Activated CD4-positive, alpha-beta T cell treated with anti-CD3 and anti-CD28 coated beads for 4 hours (primary cell): ENCODE measurements around the gene CREBL2.
"Not testable (repeated sequence)": the region's sequence is repeated elsewhere in the genome, so short reads cannot be mapped to it uniquely, and the experiment has no call there.

Source experiments
- DNase-seq, 2 donors: peaks; one replicate each; pipeline ENCODE4 v3.0.0-alpha.2; 2020

The CREBL2 gene, protein sequence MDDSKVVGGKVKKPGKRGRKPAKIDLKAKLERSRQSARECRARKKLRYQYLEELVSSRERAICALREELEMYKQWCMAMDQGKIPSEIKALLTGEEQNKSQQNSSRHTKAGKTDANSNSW

DNA sequence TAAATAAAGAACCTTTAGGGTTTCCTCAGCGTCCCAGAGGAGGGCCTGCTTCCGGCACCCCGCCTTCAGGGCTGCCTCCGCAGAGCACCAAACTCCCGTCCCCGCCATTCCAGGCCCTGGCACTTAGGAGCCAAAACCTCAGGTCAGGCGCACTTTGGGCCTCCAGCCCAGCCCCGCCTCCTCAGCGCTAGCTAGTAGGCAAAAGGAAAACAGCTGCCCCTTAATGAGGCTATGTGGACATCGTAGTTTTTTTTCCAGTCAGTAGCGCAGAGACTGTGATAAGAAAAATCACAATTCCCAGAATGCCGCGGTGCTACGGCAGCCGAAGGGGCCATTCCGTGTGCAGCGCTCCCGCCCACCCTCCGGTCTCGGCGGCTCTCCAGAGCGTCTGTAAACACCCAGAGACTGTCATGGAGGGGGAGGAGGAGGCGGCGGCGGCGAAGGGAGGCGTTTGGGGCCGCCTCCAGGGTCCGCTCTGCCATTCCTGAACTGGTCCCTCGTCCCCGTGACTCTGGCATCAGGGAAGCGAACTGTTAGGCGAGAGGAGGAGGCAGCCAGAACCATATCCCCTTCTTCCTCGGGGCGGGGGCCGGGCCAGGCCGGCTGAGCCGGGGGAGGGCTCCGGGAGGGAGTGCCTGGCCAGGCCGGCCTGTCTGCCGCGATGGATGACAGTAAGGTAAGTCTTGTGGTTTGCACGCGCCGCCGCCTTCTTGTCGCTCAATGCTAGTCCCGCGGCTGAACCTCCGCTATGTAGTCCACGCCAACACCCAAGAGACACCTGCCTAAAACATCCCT lies at the start of gene CREBL2:
TSS of gene CREBL2 (plus strand) at position 365 of the 795 bp plus-strand sequence. CDS start at position 662, 297 bp downstream.
- DNase-seq, result peak; percentile 82 to 83

DNA sequence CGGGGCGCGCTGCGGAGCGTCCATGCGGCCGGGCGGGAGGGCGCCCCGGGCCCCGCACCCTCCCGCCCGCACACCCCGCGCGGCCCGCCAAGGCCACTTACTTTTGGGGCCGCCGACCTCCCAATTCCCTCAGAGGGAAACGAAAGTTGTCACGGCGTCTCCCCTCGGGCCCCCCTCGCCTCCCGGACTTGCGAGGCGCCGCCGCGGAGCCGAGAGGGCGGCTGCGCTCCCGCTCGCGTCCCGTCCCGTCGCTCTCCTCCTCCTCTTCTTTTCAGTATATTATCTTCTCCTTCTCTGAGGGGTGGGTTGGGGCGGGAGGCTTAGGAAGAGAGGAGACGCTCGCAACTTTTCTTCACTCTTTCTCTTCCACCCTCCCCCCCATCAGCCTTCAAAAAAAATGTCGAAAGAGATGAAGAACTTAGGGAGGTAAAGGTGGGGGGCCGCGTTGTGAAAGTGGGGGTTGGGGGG lies 49.6 kb upstream of the CREBL2 start:
- DNase-seq, result peak; percentile 24 to 25

DNA sequence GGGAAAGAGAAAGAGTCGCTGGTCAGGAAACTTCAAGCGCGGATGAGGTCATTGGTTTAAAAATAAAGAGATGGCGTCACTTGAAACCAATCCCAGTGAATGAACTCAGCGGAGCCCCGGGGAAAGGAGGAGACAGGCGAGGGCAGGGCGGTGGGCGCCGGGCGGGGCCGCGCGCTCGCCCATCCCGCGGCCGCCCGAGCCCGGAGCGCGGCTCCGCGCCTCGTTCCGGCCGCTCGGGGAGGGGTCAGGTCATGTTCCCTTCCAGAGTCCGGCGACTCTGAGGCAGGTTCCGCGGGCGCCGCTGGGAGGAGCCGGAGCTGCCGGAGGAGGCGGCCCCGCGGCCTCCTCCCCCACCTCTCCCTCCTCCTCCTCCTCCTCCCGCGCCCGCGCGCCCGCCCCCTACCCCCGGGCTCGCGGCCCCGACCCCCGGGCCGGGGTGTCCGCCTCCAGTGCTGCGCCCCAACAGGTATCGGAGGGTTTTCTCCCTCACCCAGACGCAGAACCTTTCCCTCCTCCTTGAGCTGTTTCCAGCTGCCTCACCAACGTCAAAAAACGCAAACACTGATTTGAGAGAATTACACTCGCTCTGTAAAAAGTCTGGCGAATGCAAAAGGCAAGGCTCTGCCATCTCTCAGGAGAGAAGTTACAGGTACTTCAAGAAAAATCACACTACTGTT lies 49.0 kb upstream of the CREBL2 start, which contains the start of gene DUSP16:
TSS of gene DUSP16 (minus strand) at position 279 of the 677 bp plus-strand sequence. CDS start 41,765 bp downstream, outside the sequence.
- peak; percentile 74 to 76 for DNase-seq

DNA sequence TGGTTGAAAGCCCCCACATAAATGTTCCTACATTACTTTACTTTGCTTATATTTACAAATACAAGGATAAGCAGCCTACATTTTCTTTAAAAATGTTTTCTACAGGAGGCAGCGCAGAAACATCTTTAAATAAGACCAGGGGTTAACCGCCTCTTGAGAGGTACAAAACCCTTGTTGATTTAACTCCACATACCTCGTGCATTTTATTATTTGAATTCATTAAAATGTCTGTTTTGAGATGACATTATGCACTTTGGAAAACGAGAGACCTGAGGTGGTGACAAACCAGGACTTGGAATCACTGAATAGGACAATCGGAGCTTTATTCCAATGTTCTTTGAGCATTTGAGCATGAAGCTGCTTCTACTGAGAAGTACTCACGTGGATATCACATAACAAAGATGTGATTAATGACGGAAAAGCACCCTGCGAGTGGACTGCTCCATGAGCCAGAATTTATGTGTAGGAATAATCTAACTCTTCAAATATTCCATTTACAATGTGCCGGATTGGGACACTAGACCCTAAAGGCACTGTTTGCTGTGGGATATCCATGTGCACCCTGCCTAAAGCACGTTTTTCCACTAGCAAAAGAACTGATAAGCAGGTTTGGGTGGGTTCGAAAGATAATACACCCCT lies 48.3 kb upstream of the CREBL2 start:
- DNase-seq, result no peak

DNA sequence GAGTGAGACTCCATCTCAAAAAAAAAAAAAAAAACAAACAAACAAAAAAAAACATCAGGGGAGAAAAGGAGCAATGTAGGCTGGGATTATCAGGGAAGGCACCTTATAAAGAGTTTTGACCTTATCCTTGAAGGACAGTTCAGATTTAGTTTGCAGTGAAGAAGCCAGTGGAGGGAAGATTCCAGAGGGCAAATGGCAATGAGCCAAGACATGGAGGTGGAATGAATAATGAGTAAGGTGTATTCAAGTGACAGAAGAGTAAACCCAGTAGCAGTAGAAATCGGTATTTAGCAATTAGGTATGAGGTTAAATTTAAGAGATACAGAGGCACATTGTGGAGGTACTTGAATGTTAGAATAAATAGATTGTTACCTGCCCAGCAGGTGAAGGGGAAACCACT lies 46.8 kb upstream of the CREBL2 start:
- DNase-seq, result no peak

DNA sequence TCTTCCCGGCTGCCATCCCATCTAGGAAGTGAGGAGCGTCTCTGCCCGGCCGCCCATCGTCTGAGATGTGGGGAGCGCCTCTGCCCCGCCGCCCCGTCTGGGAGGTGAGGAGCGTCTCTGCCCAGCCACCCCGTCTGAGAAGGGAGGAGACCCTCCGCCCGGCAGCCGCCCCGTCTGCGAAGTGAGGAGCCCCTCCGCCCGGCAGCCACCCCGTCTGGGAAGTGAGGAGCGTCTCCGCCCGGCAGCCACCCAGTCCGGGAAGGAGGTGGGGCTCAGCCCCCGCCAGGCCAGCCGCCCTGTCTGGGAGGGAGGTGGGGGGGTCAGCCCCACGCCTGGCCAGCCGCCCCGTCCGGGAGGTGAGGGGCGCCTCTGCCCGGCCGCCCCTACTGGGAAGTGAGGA lies 45.7 kb upstream of the CREBL2 start:
- DNase-seq, result not testable (repeated sequence)

DNA sequence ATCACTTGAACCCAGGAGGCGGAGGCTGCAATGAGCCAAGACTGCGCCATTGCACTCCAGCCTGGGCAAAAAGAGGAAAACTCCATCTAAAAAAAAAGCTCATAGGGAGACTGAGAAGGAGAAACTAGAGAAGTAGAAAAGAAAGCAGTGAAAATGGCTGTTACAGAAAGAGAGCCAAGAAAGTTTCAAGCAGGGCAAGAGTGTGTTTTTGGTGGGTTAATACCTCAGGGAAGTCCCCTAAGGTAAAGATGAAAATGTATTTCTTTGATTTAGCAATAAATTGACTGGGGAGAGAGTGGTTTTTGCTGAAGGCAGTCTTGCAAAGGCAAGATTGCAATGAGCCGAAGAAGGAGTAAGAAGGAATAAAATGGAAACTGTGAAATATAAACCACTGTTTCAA lies 39.0 kb upstream of the CREBL2 start:
- DNase-seq, result no peak

DNA sequence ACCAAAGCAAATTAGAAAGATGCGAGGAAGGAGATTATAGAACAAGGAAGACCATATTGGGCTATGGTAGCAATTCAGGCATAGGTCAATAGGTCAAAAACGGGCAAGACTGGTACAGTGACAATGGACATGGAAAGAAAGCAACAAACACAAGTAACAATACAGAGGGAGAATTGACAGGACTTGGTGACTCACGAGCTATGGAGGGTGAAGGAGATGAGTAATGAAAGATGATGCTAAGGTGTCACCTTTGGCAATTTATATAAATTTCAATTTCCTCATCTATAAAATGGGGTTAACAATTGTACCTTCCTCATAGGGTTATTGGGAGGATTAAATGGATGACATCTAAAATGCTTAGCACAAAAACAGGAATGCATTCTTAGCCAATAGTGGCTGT lies 33.9 kb upstream of the CREBL2 start:
- DNase-seq, result no peak

DNA sequence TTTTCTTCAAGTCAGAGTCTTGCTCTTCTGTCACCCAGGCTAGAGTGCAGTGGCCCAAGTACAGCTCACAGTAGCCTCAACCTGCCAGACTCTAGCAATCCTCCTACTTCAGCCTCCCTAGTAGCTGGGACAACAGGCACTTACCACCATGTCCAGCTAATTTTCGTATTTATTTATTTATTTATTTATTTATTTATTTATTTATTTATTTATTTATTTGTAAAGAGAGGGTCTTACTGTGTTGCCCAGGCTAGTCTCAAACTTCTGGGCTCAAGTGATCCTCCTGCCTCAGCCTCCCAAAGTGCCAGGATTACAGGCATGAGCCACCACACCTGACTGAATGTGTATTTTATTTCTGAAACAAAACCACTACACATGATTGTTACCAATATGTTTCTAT lies 31.0 kb upstream of the CREBL2 start:
- not testable (repeated sequence) for DNase-seq

DNA sequence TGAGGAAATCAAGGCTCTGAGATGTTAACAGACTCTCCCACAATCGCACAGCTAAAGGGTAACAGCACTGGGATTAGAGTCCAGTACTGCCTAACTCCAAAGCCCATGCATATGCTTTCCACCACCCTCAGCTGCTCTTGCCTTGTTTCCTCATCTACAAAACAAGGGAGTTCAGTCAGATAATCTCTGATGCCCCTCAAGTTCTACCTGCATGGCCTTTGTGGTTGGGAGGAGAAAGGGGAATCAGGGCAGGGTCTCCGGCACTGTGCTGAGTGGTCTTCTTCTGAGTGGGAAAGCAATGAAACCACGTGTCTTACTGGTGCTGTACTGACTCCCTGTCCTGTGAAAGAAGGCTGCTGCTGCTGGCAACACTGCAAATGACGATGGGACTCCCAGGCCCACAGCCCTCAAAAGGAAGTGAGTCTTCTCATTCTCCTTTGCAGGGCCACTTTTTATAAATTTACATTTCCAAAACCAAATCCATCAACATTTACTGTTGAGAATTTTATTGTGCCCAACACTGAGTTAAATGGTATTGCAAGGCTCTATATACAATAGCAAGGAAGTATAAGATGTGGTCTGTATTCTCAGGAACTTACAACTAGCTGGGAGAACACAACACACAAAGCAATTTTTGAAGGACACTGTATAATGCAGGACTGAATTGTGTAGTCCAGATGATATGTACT lies 29.3 kb upstream of the CREBL2 start:
- no peak for DNase-seq

DNA sequence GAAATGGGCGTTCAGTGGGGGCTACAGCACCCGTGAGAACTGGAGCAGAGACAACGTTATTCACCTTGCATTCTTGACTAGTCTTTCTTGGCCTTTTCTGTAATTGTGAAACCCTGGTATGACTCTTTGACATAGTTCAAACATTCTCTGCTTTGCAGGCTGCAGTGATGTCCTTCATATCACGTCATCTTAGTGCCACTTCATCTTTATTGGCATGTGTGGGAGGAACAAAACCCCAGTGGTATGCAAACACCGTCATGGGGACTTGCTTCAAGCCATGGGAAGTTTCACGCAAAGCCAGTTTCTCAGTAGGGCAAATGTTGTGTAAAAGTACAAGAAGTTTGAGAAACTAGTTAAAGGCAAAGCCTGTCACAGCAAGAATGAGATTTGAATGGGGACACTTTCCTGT lies 28.8 kb upstream of the CREBL2 start:
- DNase-seq, result peak; percentile 13 to 30

DNA sequence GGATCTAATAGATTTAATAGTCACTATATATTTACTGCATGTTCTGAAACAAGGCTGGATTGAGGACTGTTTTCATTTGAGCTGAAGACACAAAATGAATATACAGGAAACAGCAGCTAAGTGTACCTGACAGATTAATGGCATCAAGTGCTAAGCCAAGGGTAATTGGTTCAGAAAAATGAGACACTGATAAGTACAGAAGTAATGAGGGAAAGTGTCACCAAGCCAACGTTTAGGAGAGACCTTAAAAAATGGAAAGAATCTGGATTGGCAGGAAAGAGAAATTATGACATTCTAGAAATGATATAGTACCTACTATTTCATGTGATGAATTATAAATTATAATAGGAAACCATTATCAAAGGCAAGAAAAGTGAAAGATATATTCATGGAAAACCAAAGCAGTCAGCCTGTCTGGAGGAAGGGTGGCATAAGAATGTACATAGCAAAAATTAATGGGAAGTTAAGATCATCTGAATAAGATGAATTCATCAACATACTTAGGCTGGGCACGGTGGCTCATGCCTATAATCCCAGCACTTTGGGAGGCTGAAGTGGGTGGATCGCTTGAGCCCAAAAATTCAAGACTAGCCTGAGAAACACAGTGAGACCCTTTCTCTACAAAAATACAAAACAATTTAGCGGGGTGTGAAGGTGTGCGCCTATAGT lies 28.0 kb upstream of the CREBL2 start:
- DNase-seq, result no peak

DNA sequence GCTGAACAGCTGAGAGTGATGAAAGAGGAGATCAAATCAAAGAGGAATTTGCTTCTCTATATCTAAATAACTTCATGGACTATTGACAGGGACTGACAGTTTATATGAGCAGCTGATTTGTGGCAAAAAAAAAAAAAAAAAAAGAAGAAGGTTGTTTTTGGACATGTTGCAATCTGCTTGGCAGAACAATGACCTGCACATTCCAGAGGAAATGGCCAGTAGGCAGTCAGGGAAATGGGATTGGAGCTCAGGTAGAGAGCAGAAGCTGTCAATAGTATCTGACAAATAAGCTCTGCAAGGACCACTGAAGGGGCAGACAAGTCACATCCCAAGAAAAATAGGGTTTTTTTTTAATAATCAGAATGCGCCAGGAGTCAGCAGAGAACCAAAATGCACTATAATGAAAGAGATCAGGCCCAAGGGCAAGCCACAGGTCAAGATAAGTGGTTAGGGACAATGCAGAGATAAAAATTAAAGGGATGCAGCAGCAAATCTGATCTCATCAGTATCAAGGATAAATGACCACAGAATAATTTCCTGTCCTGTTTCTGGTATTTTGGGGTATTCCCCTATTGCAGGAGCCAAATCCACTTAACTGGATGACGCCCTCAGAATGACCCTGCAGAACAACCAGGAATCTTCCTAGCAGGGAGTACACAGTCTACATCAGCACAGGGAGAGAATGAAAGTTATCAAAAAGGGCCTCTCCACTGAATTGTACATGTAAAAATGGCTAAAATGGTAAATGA lies 26.4 kb upstream of the CREBL2 start:
- no peak for DNase-seq

DNA sequence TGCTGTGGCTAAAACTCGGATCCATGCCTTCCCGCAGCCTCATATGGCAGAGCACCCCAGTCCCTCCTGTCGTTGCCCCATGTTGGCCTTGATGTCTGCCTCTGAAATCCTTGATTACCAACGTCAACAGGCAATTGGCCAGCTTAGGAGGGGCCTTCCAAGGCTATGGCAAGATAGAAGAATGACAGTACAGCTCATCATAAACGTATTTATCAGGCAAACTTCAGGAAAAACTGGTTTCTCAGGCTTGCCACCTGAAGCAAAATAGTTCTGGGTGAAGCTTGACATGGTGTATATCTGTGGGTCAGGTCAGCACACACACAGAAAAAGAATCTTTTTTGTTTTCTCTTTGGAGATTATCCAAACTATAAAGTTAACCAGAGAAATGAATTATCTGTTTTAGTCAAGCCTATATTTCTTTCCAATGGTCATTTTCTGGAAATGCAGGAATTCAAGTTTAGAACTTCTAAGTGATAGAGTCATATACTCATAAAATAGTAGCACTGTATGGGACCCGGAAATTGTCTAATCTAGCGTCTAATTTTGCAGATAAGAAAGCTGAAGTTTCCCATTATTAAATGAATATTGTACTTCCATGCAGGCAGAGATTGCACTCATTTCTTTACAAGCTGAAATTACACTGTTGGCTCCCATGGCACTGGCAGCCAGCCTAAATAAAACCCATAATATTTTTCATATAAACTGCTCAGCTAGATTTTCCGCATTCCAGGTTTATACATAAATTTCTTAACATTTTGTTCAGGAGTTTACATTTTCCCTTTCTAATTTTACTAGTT lies 24.6 kb upstream of the CREBL2 start:
- DNase-seq, result no peak

DNA sequence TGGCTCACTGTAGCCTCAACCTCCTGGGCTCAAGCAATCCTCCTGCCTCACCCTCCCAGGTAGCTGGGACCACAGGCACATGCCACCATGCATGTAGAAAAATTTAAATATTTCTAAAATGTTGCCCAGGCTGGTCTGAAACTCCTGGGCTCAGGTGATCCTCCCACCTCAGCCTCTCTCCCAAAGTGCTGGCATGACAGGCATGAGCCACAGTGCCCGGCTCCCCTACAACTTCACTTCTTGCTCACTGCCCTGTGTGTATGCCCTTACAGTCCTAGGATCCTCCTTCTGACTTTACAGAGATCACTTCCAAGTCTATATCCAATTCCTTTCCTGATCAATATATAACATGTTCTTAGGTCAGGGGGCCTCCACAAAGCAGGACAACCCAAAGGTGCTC lies 23.8 kb upstream of the CREBL2 start:
- DNase-seq, result no peak

DNA sequence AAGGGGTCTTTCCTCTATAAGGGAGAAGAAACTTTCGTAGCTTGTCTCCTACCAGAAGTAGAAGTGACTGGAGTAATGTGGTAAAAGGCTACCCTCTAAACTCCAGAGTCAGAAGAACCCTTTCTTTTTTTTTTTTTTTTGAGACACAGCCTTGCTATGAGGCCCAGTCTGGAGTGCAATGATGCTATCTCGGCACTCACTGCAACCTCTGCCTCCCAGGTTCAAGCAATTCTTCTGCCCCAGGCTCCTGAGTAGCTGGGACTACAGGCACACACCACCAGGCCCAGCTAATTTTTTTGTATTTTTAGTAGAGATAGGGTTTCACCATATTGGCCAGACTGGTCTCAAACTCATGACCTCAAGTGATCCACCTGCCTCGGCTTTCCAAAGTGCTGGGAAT lies 23.2 kb upstream of the CREBL2 start:
- DNase-seq, result not testable (repeated sequence)

DNA sequence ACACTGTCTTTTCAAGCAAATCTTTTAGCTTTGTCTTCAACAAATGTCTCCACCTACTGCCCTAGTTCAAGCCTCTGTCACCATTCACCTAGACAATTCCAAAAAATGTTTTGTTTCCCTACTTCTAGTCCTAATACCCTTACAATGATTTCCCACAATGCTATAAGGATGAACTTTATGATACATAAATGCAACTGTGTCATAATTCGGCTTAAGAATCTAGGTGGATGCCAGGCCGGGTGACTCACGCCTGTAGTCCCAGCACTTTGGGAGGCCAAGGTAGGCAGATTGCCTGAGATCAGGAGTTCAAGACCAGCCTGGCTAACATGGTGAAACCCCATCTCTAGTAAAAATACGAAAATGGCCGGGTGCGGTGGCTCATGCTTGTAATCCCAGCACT lies 20.7 kb upstream of the CREBL2 start:
- no peak for DNase-seq

DNA sequence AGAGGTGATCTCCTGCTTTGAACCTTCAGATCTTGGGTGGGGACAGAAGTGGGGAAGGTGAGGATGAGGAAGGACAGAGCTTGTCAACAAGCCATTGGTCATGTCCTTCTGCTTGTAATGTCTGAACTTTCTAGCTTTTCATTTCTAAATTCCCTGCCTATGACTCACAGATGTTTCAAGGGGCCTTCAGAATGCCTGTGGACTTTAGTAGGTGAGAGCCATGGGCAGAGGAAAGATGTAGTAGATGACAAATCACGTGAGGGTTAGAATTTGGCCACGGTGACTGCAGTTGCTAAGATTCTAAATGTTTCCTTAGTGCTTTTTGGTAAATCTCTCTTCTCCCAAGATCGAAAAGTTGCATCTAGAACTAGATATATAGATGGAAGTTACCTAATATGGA lies 18.7 kb upstream of the CREBL2 start:
- DNase-seq, result no peak

DNA sequence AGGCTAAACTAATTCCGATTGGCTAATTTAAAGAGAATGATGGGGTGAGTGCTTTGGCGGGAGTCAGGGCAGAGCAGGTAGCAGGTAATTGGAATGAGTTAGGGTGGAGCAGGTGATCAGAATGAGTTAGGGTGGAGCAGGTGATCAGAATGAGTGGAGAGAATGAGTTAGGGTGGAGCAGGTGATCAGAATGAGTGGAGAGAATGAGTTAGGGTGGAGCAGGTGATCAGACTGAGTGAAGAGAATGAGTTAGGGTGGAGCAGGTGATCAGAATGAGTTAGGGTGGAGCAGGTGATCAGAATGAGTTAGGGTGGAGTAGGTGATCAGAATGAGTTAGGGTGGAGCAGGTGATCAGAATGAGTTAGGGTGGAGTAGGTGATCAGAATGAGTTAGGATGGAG lies 15.7 kb upstream of the CREBL2 start:
- not testable (repeated sequence) for DNase-seq

DNA sequence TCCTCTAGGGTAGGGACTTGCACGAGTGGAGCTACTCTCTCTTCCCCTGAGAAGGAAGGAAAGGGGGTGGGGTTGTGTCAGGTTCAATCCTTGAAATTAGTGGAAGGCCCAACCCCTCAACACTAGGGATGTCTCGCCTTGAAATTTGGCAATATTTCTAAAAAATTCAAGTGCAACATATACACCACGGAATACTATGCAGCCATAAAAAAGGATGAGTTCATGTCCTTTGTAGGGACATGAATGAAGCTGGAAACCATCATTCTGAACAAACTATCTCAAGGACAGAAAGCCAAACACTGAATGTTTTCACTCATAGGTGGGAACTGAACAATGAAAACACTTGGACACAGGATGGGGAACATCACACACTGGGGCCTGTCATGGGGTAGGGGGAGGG lies 15.1 kb upstream of the CREBL2 start:
- not testable (repeated sequence) for DNase-seq

DNA sequence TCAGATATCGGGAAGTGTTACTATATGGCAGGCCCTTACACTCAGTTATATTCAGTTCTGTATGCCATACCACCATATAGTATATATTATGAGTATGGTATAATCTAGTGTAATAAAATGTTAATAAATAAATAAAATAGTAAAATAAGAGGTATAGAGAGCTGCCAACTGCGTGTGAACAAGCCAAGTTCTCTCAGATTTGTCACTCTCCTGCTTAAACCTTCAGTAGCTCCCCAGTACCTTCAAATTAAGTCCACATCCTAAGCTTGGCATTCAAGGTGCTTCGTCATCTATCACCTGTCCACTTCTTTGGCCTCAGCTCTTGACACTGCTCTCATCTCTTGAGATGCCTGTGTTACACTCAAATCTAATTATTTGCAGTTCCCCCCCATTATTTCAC lies 12.8 kb upstream of the CREBL2 start:
- no peak for DNase-seq
